ENCODE data around the gene JAKMIP2.

- no peak for TF ChIP-seq CTCF (IDR thresholded peaks at IDR 0.05; ENCODE audit: poor library complexity)
- TF ChIP-seq EZH2 (IDR thresholded peaks at IDR 0.05; ENCODE audit: borderline replicate concordance), result no peak
- no peak for TF ChIP-seq EZH2phosphoT487 (IDR thresholded peaks at IDR 0.05; ENCODE audit: low read depth, severe bottlenecking, unreplicated experiment)
Observed at GRCh38 chr5:147693233-147693632, 89.3 kb downstream of the JAKMIP2 start.

All from hepatocyte (in vitro differentiated cells).